Neural cell (in vitro differentiated cells): Measurements from ENCODE around the gene DCAF5. TPM values are rescaled to one million over a fixed set of nuclear protein-coding genes. Genes with fewer than 3 reads are reported as not detected.
"Not testable (repeated sequence)": the region's sequence is repeated elsewhere in the genome, so short reads cannot be mapped to it uniquely, and the experiment has no call there.

ENCODE experiments used
- H2AFZ ChIP-seq: fragments of 200-600, 300-800 bp; sonication (generic), shearing (Covaris generic); 2 replicates; pipeline ENCODE4 v1.6.0; 2014; ENCODE audit warnings: low read depth, mild to moderate bottlenecking, antibody characterized with exemption, low read length, moderate library complexity
- H3F3A ChIP-seq: fragments of 200-600 bp; shearing (Covaris generic); 2 replicates; pipeline ENCODE4 v1.6.1; 2016; ENCODE audit warnings: mild to moderate bottlenecking, moderate library complexity, mixed read lengths, antibody characterized with exemption, low read length; ENCODE audit not compliant: insufficient read depth, poor library complexity, severe bottlenecking
- H3K27ac ChIP-seq: fragments of 200-600, 300-800 bp; sonication (generic), shearing (Covaris generic); 2 replicates; pipeline ENCODE4 v1.5.1; 2014; ENCODE audit warnings: mild to moderate bottlenecking, low read length, moderate library complexity
- H3K27me3 ChIP-seq: fragments of 300-800, 200-600 bp; sonication (generic), shearing (Covaris generic); 2 replicates; pipeline ENCODE4 v1.6.0; 2014; ENCODE audit warnings: mild to moderate bottlenecking, low read depth, low read length, moderate library complexity; ENCODE audit not compliant: insufficient read depth
- H3K36me3 ChIP-seq: fragments of 300-800, 200-600 bp; sonication (generic), shearing (Covaris generic); 2 replicates; pipeline ENCODE4 v1.5.1; 2014; ENCODE audit warnings: mild to moderate bottlenecking, antibody characterized with exemption, low read length, moderate library complexity; ENCODE audit not compliant: insufficient read depth
- H3K4me2 ChIP-seq: fragments of 300-800, 200-600 bp; sonication (generic), shearing (Covaris generic); 2 replicates; pipeline ENCODE4 v1.6.0; 2014; ENCODE audit warnings: mild to moderate bottlenecking, low read length
- H3K4me3 ChIP-seq: fragments of 300-800, 200-600 bp; sonication (generic), shearing (Covaris generic); 2 replicates; pipeline ENCODE4 v1.5.1; 2014; ENCODE audit warnings: mild to moderate bottlenecking, low read length, moderate library complexity
- H3K79me2 ChIP-seq: fragments of 200-600 bp; shearing (Covaris generic); replicated peaks from 2 replicates; pipeline ENCODE4 v1.6.0; 2014; ENCODE audit warnings: mild to moderate bottlenecking, low read length, moderate library complexity; ENCODE audit not compliant: insufficient read depth
- H3K9ac ChIP-seq: fragments of 300-800, 200-600 bp; sonication (generic), shearing (Covaris generic); 2 replicates; pipeline ENCODE4 v1.6.1; 2016; ENCODE audit warnings: mild to moderate bottlenecking, low read length, mixed read lengths
- H3K9me2 ChIP-seq: fragments of 200-600 bp; shearing (Covaris generic); 2 replicates; pipeline ENCODE4 v1.6.1; 2016; ENCODE audit warnings: mild to moderate bottlenecking, low read length, mixed read lengths; ENCODE audit not compliant: insufficient read depth
- H3K9me3 ChIP-seq: fragments of 200-600, 300-800 bp; sonication (generic), shearing (Covaris generic); 2 replicates; pipeline ENCODE4 v1.6.1; 2016; ENCODE audit warnings: mild to moderate bottlenecking, mixed run types, low read length, moderate library complexity, mixed read lengths
- H4K20me1 ChIP-seq: fragments of 200-600 bp; shearing (Covaris generic); 2 replicates; pipeline ENCODE4 v1.6.1; 2016; ENCODE audit warnings: mild to moderate bottlenecking, mixed run types; ENCODE audit not compliant: insufficient read depth
- EP300 ChIP-seq: fragments of 450-650 bp; conservative IDR thresholded peaks from 2 replicates; pipeline ENCODE4 v1.6.1; 2014; ENCODE audit warnings: antibody characterized with exemption, mild to moderate bottlenecking, moderate library complexity; ENCODE audit not compliant: poor library complexity, severe bottlenecking
- EZH2 ChIP-seq: fragments of 200-600, 300-800 bp; shearing (Covaris generic), sonication (generic); IDR thresholded peaks from 2 replicates; pipeline ENCODE4 v1.6.1; 2014; ENCODE audit warnings: antibody characterized with exemption, low read length, borderline replicate concordance, mild to moderate bottlenecking; ENCODE audit not compliant: insufficient read depth, poor library complexity, severe bottlenecking
- MXI1 ChIP-seq: fragments of 450-650 bp; conservative IDR thresholded peaks from 2 replicates; pipeline ENCODE4 v1.6.1; 2014; ENCODE audit warnings: antibody characterized with exemption, mild to moderate bottlenecking; ENCODE audit not compliant: poor library complexity, severe bottlenecking
- POLR2AphosphoS5 ChIP-seq: IDR thresholded peaks from 2 replicates; pipeline ENCODE4 v1.6.1; 2012
- RAD21 ChIP-seq: fragments of 450-650 bp; conservative IDR thresholded peaks from 2 replicates; pipeline ENCODE4 v1.6.1; 2014; ENCODE audit warnings: antibody characterized with exemption, mild to moderate bottlenecking, moderate library complexity
- SMC3 ChIP-seq: fragments of 450-650 bp; conservative IDR thresholded peaks from 2 replicates; pipeline ENCODE4 v1.6.1; 2014; ENCODE audit warnings: antibody characterized with exemption, mild to moderate bottlenecking, moderate library complexity; ENCODE audit not compliant: poor library complexity
- TAF1 ChIP-seq: IDR thresholded peaks from 2 replicates; pipeline ENCODE4 v1.6.1; 2012; ENCODE audit warnings: low read depth
- polyA plus RNA-seq: library from polyadenylated mRNA; depleted of rRNA; stranded (reverse); fragments of >200 nt; gene quantifications from 2 replicates; pipeline ENCODE4 v1.2.3, GENCODE V29; 2014
- TF ChIP-seq, protein P1 (sequence below): IDR thresholded peaks from 2 replicates; pipeline ENCODE4 v1.6.1; 2012; ENCODE audit warnings: borderline replicate concordance
- TF ChIP-seq, protein P2 (sequence below): fragments of 450-650 bp; IDR thresholded peaks from 2 replicates; pipeline ENCODE4 v1.5.1; 2014; ENCODE audit warnings: antibody characterized with exemption, mild to moderate bottlenecking, moderate library complexity; ENCODE audit not compliant: poor library complexity, severe bottlenecking

Gene DCAF5
- polyA plus RNA-seq, 1 donor from 2014 or later: 33.5 TPM

DNA sequence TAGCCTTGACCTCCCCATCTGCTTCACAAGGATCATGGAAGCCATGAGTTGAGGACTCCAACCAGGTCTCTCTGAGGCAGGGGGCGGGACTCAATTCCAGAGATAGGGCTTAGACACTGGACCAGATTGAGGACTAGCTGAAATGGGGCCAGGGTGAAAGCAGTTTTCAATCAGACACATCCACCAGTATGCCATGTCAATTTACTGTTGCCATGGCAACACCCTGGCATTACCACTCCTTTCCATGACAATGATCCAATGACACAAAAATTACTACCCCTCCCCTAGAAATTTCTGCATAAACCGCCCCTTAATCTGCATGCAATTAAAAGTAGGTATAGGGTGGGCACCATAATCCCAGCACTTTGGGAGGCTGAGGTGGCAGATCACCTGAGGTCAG, 18.6 kb upstream of the DCAF5 start:
- Histone ChIP-seq H3K9me3 (no peaks in the 10 kb centered on the region), H3K4me3 (peak overlapping the region; percentile 9), H3F3A (no peaks in the 10 kb centered on the region), H3K36me3 (no peaks in the 10 kb centered on the region), H2AFZ (no peak overlapping the region), H3K27ac (peak overlapping the region; percentile 69), H4K20me1 (no peaks in the 10 kb centered on the region), H3K9me2 (no peaks in the 10 kb centered on the region), H3K79me2 (no peaks in the 10 kb centered on the region), H3K27me3 (no peaks in the 10 kb centered on the region), H3K9ac (peak overlapping the region; percentile 32), H3K4me2 (peak overlapping the region; percentile 30)
- TF ChIP-seq RAD21 (no peak), EZH2 (no peak), EP300 (peak; percentile 14)
- TF ChIP-seq, protein P1, sequence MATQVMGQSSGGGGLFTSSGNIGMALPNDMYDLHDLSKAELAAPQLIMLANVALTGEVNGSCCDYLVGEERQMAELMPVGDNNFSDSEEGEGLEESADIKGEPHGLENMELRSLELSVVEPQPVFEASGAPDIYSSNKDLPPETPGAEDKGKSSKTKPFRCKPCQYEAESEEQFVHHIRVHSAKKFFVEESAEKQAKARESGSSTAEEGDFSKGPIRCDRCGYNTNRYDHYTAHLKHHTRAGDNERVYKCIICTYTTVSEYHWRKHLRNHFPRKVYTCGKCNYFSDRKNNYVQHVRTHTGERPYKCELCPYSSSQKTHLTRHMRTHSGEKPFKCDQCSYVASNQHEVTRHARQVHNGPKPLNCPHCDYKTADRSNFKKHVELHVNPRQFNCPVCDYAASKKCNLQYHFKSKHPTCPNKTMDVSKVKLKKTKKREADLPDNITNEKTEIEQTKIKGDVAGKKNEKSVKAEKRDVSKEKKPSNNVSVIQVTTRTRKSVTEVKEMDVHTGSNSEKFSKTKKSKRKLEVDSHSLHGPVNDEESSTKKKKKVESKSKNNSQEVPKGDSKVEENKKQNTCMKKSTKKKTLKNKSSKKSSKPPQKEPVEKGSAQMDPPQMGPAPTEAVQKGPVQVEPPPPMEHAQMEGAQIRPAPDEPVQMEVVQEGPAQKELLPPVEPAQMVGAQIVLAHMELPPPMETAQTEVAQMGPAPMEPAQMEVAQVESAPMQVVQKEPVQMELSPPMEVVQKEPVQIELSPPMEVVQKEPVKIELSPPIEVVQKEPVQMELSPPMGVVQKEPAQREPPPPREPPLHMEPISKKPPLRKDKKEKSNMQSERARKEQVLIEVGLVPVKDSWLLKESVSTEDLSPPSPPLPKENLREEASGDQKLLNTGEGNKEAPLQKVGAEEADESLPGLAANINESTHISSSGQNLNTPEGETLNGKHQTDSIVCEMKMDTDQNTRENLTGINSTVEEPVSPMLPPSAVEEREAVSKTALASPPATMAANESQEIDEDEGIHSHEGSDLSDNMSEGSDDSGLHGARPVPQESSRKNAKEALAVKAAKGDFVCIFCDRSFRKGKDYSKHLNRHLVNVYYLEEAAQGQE: no peak

GRCh38 chr14:69170839-69171238, 17.9 kb upstream of the DCAF5 start:
- Histone ChIP-seq H3K79me2 (no peaks in the 10 kb centered on the region), H3F3A (no peaks in the 10 kb centered on the region), H2AFZ (no peak overlapping the region), H3K9me3 (no peaks in the 10 kb centered on the region), H3K4me2 (peak overlapping the region; percentile 30), H3K4me3 (peak overlapping the region; percentile 9), H3K27ac (peak overlapping the region; percentile 69), H3K9ac (peak overlapping the region; percentile 32), H3K36me3 (no peaks in the 10 kb centered on the region), H3K9me2 (no peaks in the 10 kb centered on the region), H3K27me3 (no peaks in the 10 kb centered on the region), H4K20me1 (no peaks in the 10 kb centered on the region)
- TF ChIP-seq EP300: peak; percentile 10
- TF ChIP-seq SMC3: no peak
- no peak for TF ChIP-seq MXI1

- H3K9ac ChIP-seq: not testable (repeated sequence)
Measured at GRCh38 chr14:69165787-69166186, 12.9 kb upstream of the DCAF5 start.

GRCh38 chr14:69161590-69161989, 8.7 kb upstream of the DCAF5 start:
- no peaks in the 10 kb centered on the region for H3K9me3 ChIP-seq
- H3K27me3 ChIP-seq: no peaks in the 10 kb centered on the region
- H3K4me2 ChIP-seq: no peak overlapping the region
- no peak overlapping the region for H3K4me3 ChIP-seq
- H3K79me2 ChIP-seq: no peaks in the 10 kb centered on the region
- no peaks in the 10 kb centered on the region for H3K9me2 ChIP-seq
- H3K36me3 ChIP-seq: no peaks in the 10 kb centered on the region
- TF ChIP-seq EZH2 (no peak), TAF1 (no peak), SMC3 (no peak), EP300 (no peak), RAD21 (no peak), MXI1 (no peak), POLR2AphosphoS5 (no peak)
- TF ChIP-seq, protein P2, sequence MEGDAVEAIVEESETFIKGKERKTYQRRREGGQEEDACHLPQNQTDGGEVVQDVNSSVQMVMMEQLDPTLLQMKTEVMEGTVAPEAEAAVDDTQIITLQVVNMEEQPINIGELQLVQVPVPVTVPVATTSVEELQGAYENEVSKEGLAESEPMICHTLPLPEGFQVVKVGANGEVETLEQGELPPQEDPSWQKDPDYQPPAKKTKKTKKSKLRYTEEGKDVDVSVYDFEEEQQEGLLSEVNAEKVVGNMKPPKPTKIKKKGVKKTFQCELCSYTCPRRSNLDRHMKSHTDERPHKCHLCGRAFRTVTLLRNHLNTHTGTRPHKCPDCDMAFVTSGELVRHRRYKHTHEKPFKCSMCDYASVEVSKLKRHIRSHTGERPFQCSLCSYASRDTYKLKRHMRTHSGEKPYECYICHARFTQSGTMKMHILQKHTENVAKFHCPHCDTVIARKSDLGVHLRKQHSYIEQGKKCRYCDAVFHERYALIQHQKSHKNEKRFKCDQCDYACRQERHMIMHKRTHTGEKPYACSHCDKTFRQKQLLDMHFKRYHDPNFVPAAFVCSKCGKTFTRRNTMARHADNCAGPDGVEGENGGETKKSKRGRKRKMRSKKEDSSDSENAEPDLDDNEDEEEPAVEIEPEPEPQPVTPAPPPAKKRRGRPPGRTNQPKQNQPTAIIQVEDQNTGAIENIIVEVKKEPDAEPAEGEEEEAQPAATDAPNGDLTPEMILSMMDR: no peak
- TF ChIP-seq, protein P1: no peak
- no peak overlapping the region for H3K27ac ChIP-seq
- no peak overlapping the region for H3K9ac ChIP-seq
- no peaks in the 10 kb centered on the region for H3F3A ChIP-seq
- no peaks in the 10 kb centered on the region for H4K20me1 ChIP-seq
- no peak overlapping the region for H2AFZ ChIP-seq

More at GRCh38 chr14:69165787-69166186, 12.9 kb upstream of the DCAF5 start:
- not testable (repeated sequence) for H3K9me2 ChIP-seq, H3K4me2 ChIP-seq, H3F3A ChIP-seq, H3K27ac ChIP-seq, H2AFZ ChIP-seq, H3K27me3 ChIP-seq, H3K9me3 ChIP-seq, H3K79me2 ChIP-seq, H3K4me3 ChIP-seq, H4K20me1 ChIP-seq, H3K36me3 ChIP-seq
